MG63 (cell line): ENCODE results near the gene CPA1. TPM values are rescaled to one million over a fixed set of nuclear protein-coding genes. Genes with fewer than 3 reads are reported as not detected.

Experiments
- DNase-seq: peaks from one replicate; pipeline ENCODE4 v3.0.0-alpha.2; 2020
- H3K27me3 ChIP-seq: fragments of 250-450 bp; sonication (Bioruptor Pico); 2 replicates; pipeline ENCODE4 v1.5.1; 2020; ENCODE audit warnings: mild to moderate bottlenecking, moderate library complexity
- H3K36me3 ChIP-seq: fragments of 250-450 bp; sonication (Bioruptor Pico); 2 replicates; pipeline ENCODE4 v1.5.1; 2020; ENCODE audit warnings: mild to moderate bottlenecking, moderate library complexity
- H3K4me3 ChIP-seq: fragments of 250-450 bp; sonication (Bioruptor Pico); 2 replicates; pipeline ENCODE4 v1.5.1; 2020; ENCODE audit warnings: mild to moderate bottlenecking, moderate library complexity
- H3K9me3 ChIP-seq: fragments of 250-450 bp; sonication (Bioruptor Pico); 2 replicates; pipeline ENCODE4 v1.5.1; 2020; ENCODE audit warnings: mild to moderate bottlenecking, moderate library complexity
- total RNA-seq: library from RNA; depleted of rRNA; stranded (reverse); fragments of >200 nt; shearing (Covaris generic); gene quantifications from 2 replicates; pipeline ENCODE4 v1.2.3, GENCODE V29; 2014; ENCODE audit warnings: low replicate concordance

CPA1 gene
- total RNA-seq, 1 experiment from 2014 or later: not detected

GRCh38 chr7:130381468-130382312 is 1.4 kb downstream of the CPA1 start:
- no peaks in the 10 kb centered on the region for H3K27me3 ChIP-seq
- no peak overlapping the region for H3K4me3 ChIP-seq
- no peak for DNase-seq
- H3K9me3 ChIP-seq: no peaks in the 10 kb centered on the region
- no peaks in the 10 kb centered on the region for H3K36me3 ChIP-seq

- Histone ChIP-seq H3K4me3 (no peak overlapping the region), H3K27me3 (no peaks in the 10 kb centered on the region), H3K9me3 (no peaks in the 10 kb centered on the region), H3K36me3 (no peaks in the 10 kb centered on the region)
- no peak for DNase-seq
These were observed 3.1 kb downstream of the CPA1 start for GRCh38 chr7:130383187-130383980.

- DNase-seq: no peak
- no peak overlapping the region for H3K4me3 ChIP-seq
- H3K36me3 ChIP-seq: no peaks in the 10 kb centered on the region
- H3K27me3 ChIP-seq: no peaks in the 10 kb centered on the region
- H3K9me3 ChIP-seq: no peaks in the 10 kb centered on the region
These were observed 4.1 kb downstream of the CPA1 start for GRCh38 chr7:130384371-130384801.

- Histone ChIP-seq H3K9me3 (no peaks in the 10 kb centered on the region), H3K4me3 (no peak overlapping the region), H3K36me3 (no peaks in the 10 kb centered on the region), H3K27me3 (no peaks in the 10 kb centered on the region)
- no peak for DNase-seq
These were observed 4.7 kb downstream of the CPA1 start for GRCh38 chr7:130384841-130385599.

- no peaks in the 10 kb centered on the region for H3K36me3 ChIP-seq
- no peaks in the 10 kb centered on the region for H3K9me3 ChIP-seq
- DNase-seq: no peak
- H3K4me3 ChIP-seq: no peak overlapping the region
- no peaks in the 10 kb centered on the region for H3K27me3 ChIP-seq
These were observed 5.3 kb downstream of the CPA1 start for GRCh38 chr7:130385600-130386066.

- no peak overlapping the region for H3K4me3 ChIP-seq
- no peaks in the 10 kb centered on the region for H3K36me3 ChIP-seq
- H3K27me3 ChIP-seq: no peaks in the 10 kb centered on the region
- DNase-seq: no peak
- no peaks in the 10 kb centered on the region for H3K9me3 ChIP-seq
These were observed 6.6 kb downstream of the CPA1 start for GRCh38 chr7:130386876-130387275.

GRCh38 chr7:130387306-130387627 is 7.0 kb downstream of the CPA1 start:
- DNase-seq: no peak
- no peaks in the 10 kb centered on the region for H3K36me3 ChIP-seq
- H3K4me3 ChIP-seq: no peak overlapping the region
- no peaks in the 10 kb centered on the region for H3K9me3 ChIP-seq
- no peaks in the 10 kb centered on the region for H3K27me3 ChIP-seq

- DNase-seq: no peak
- no peaks in the 10 kb centered on the region for H3K27me3 ChIP-seq
- H3K9me3 ChIP-seq: no peaks in the 10 kb centered on the region
- H3K4me3 ChIP-seq: no peak overlapping the region
- H3K36me3 ChIP-seq: no peaks in the 10 kb centered on the region
These were observed 7.5 kb downstream of the CPA1 start for GRCh38 chr7:130387628-130388403.

GRCh38 chr7:130388671-130389070 is 8.4 kb downstream of the CPA1 start:
- no peak for DNase-seq
- no peaks in the 10 kb centered on the region for H3K27me3 ChIP-seq
- no peaks in the 10 kb centered on the region for H3K36me3 ChIP-seq
- H3K4me3 ChIP-seq: no peak overlapping the region
- no peaks in the 10 kb centered on the region for H3K9me3 ChIP-seq

- no peaks in the 10 kb centered on the region for H3K36me3 ChIP-seq
- H3K9me3 ChIP-seq: no peaks in the 10 kb centered on the region
- H3K27me3 ChIP-seq: no peaks in the 10 kb centered on the region
- no peak for DNase-seq
- H3K4me3 ChIP-seq: no peak overlapping the region
These were observed 10.2 kb downstream of the CPA1 start for GRCh38 chr7:130390486-130390885.

GRCh38 chr7:130393101-130393561 is 12.8 kb downstream of the CPA1 start:
- Histone ChIP-seq H3K36me3 (no peaks in the 10 kb centered on the region), H3K9me3 (no peaks in the 10 kb centered on the region), H3K27me3 (no peaks in the 10 kb centered on the region), H3K4me3 (no peak overlapping the region)
- peak; percentile 64 for DNase-seq

- H3K27me3 ChIP-seq: no peaks in the 10 kb centered on the region
- no peak overlapping the region for H3K4me3 ChIP-seq
- no peaks in the 10 kb centered on the region for H3K36me3 ChIP-seq
- no peak for DNase-seq
- H3K9me3 ChIP-seq: no peaks in the 10 kb centered on the region
These were observed 13.6 kb downstream of the CPA1 start for GRCh38 chr7:130393841-130394411.

GRCh38 chr7:130394421-130395195 is 14.3 kb downstream of the CPA1 start:
- no peaks in the 10 kb centered on the region for H3K9me3 ChIP-seq
- H3K36me3 ChIP-seq: no peaks in the 10 kb centered on the region
- H3K4me3 ChIP-seq: no peak overlapping the region
- no peaks in the 10 kb centered on the region for H3K27me3 ChIP-seq
- DNase-seq: no peak

GRCh38 chr7:130395421-130395820 is 15.1 kb downstream of the CPA1 start:
- H3K36me3 ChIP-seq: no peaks in the 10 kb centered on the region
- H3K27me3 ChIP-seq: no peaks in the 10 kb centered on the region
- no peak overlapping the region for H3K4me3 ChIP-seq
- H3K9me3 ChIP-seq: no peaks in the 10 kb centered on the region
- DNase-seq: no peak

- H3K36me3 ChIP-seq: no peaks in the 10 kb centered on the region
- no peak for DNase-seq
- no peak overlapping the region for H3K4me3 ChIP-seq
- no peaks in the 10 kb centered on the region for H3K27me3 ChIP-seq
- no peaks in the 10 kb centered on the region for H3K9me3 ChIP-seq
These were observed 15.8 kb downstream of the CPA1 start for GRCh38 chr7:130396109-130396508.
